ENCODE measurements around the gene METTL26.

The METTL26 gene

GRCh38 chr16:678858-679813 lies 43.0 kb upstream of the METTL26 start:
- FAIRE-seq (no peak), DNase-seq (ENCODE audit: insufficient read length, low spot score) (peak; percentile 61)
- peak; percentile 43; the same call in 1 of the 2 replicates for TF ChIP-seq POLR2A (IDR thresholded peaks at IDR 0.05; ENCODE audit: low read depth, low read length)

- DNase-seq (ENCODE audit: insufficient read length, low spot score) (no peak), FAIRE-seq (no peak)
- no peak for TF ChIP-seq POLR2A (IDR thresholded peaks at IDR 0.05; ENCODE audit: low read depth, low read length)
These were observed 42.2 kb upstream of the METTL26 start for GRCh38 chr16:678209-678857.

- no peak for FAIRE-seq
- DNase-seq (ENCODE audit: insufficient read length, low spot score) = no peak
- no peak for TF ChIP-seq POLR2A (IDR thresholded peaks at IDR 0.05; ENCODE audit: low read depth, low read length)
These were observed 41.4 kb upstream of the METTL26 start for GRCh38 chr16:677316-678190.

- FAIRE-seq (no peak), DNase-seq (ENCODE audit: insufficient read length, low spot score) (no peak)
- TF ChIP-seq POLR2A (IDR thresholded peaks at IDR 0.05; ENCODE audit: low read depth, low read length) = no peak
These were observed 40.8 kb upstream of the METTL26 start for GRCh38 chr16:676913-677312.

- no peak for TF ChIP-seq POLR2A (IDR thresholded peaks at IDR 0.05; ENCODE audit: low read depth, low read length)
- FAIRE-seq (no peak), DNase-seq (ENCODE audit: insufficient read length, low spot score) (no peak)
These were observed 40.4 kb upstream of the METTL26 start for GRCh38 chr16:676565-676902.

- TF ChIP-seq POLR2A (IDR thresholded peaks at IDR 0.05; ENCODE audit: low read depth, low read length) = no peak
- DNase-seq (ENCODE audit: insufficient read length, low spot score) (no peak), FAIRE-seq (no peak)
These were observed 39.9 kb upstream of the METTL26 start for GRCh38 chr16:675884-676564.

- FAIRE-seq = no peak
- no peak for TF ChIP-seq POLR2A (IDR thresholded peaks at IDR 0.05; ENCODE audit: low read depth, low read length)
- no peak for DNase-seq (ENCODE audit: insufficient read length, low spot score)
These were observed 39.1 kb upstream of the METTL26 start, which contains the start of gene RHBDL1 for GRCh38 chr16:674968-675883. Gene RHBDL1, plus strand, starts transcription at chr16:675671. Its CDS starts 120 bp downstream, at chr16:675791.

GRCh38 chr16:674214-674881 lies 38.2 kb upstream of the METTL26 start:
- no peak for FAIRE-seq
- DNase-seq (ENCODE audit: insufficient read length, low spot score) = no peak
- TF ChIP-seq POLR2A (IDR thresholded peaks at IDR 0.05; ENCODE audit: low read depth, low read length) = no peak

GRCh38 chr16:673399-673991 lies 37.4 kb upstream of the METTL26 start:
- no peak for DNase-seq (ENCODE audit: insufficient read length, low spot score)
- FAIRE-seq = no peak
- TF ChIP-seq POLR2A (IDR thresholded peaks at IDR 0.05; ENCODE audit: low read depth, low read length) = no peak

GRCh38 chr16:672851-673250 lies 36.7 kb upstream of the METTL26 start:
- no peak for TF ChIP-seq POLR2A (IDR thresholded peaks at IDR 0.05; ENCODE audit: low read depth, low read length)
- FAIRE-seq (no peak), DNase-seq (ENCODE audit: insufficient read length, low spot score) (no peak)

GRCh38 chr16:672371-672770 lies 36.3 kb upstream of the METTL26 start:
- TF ChIP-seq POLR2A (IDR thresholded peaks at IDR 0.05; ENCODE audit: low read depth, low read length) = no peak
- FAIRE-seq (no peak), DNase-seq (ENCODE audit: insufficient read length, low spot score) (no peak)
